ENCODE results near the gene SLC8A3. TPM values are rescaled to one million over a fixed set of nuclear protein-coding genes. Genes with fewer than 3 reads are reported as not detected.

SLC8A3 gene
- total RNA-seq, 1 experiment from 2014 or later = not detected

GRCh38 chr14:70096866-70097265 lies 91.9 kb downstream of the SLC8A3 start:
- POLR2A ChIA-PET = no interaction called here
- Histone ChIP-seq H2AFZ (ENCODE audit: low read depth, low read length, poor library complexity, severe bottlenecking) (no peak overlapping the region), H3K4me2 (ENCODE audit: low read length) (no peak overlapping the region), H3K4me3 (replicated peaks in 1 of 2; ENCODE audit: low read depth in 1 of 2, low read length in 2 of 2) (no peak overlapping the region), H4K20me1 (ENCODE audit: insufficient read depth) (no peaks in the 10 kb centered on the region), H3K9me2 (ENCODE audit: insufficient read depth) (no peaks in the 10 kb centered on the region), H3K9ac (ENCODE audit: low read length) (no peak overlapping the region), H3K4me1 (ENCODE audit: control insufficient read depth in 1 of 2, insufficient read depth in 2 of 2, low read length in 2 of 2) (no peaks in the 10 kb centered on the region), H3K36me3 (ENCODE audit: control insufficient read depth in 1 of 2, insufficient read depth in 2 of 2, low read length in 2 of 2) (no peaks in the 10 kb centered on the region), H3K9me3 (ENCODE audit: control insufficient read depth in 1 of 2, insufficient read depth in 1 of 2, low read depth in 1 of 2, low read length in 2 of 2) (no peaks in the 10 kb centered on the region), H3K79me2 (ENCODE audit: insufficient read depth, low read length) (no peaks in the 10 kb centered on the region), H3K27me3 (ENCODE audit: insufficient read depth, low read length) (peaks cover 76% of the 10 kb centered on the region), H3K27ac (ENCODE audit: low read depth, low read length) (no peak overlapping the region)
- DNase-seq (ENCODE audit: low read depth, low spot score) = no peak
- TF ChIP-seq REST (IDR thresholded peaks at IDR 0.05; ENCODE audit: low read depth) (no peak), ZFX (IDR thresholded peaks at IDR 0.05) (no peak), EGR1 (IDR thresholded peaks at IDR 0.05; ENCODE audit: low read depth) (no peak), FOSL1 (IDR thresholded peaks at IDR 0.05; ENCODE audit: low read depth) (no peak), RAD21 (IDR thresholded peaks at IDR 0.05; ENCODE audit: low read depth) (peak; percentile 36), SP1 (IDR thresholded peaks at IDR 0.05; ENCODE audit: low read depth) (no peak), YY1 (IDR thresholded peaks at IDR 0.05; ENCODE audit: extremely low read depth, insufficient replicate concordance, low read depth, low read length) (no peak), CTCF (IDR thresholded peaks at IDR 0.05 in 2 of 3, conservative IDR thresholded peaks at IDR 0.05 in 1 of 3; ENCODE audit: borderline replicate concordance in 1 of 3, insufficient read depth in 1 of 3, low read depth in 2 of 3, low read length in 2 of 3) (peak; percentile 7 to 58 (median 49); a peak in 4 of 6 replicates), POLR2A (IDR thresholded peaks at IDR 0.05; ENCODE audit: borderline replicate concordance, extremely low read depth, insufficient read depth, insufficient read length) (no peak)
- no TSS peak for BruUV-seq (replicated peaks)
- CTCF ChIA-PET = interaction anchor here (1.0 kb wide), 1 partner anchor 10 kb away, joined by 6 read pairs; no protein-coding TSS in a partner anchor
- intact Hi-C loops (cut with micrococcal nuclease) = loop anchor here (5.0 kb wide), 1 partner anchor 485 kb away; no protein-coding TSS in a partner anchor
- ATAC-seq = peak; percentile 89
- RAD21 ChIA-PET (ENCODE audit: low non-redundant PET in 1 of 2, low total read pairs in 2 of 2, uncharacterized antibody in 2 of 2, unreplicated experiment in 2 of 2) = no interaction called here
